Right lobe of liver (tissue), 4 donors: ENCODE results near the gene CIAO1.
A peak's percentile ranks its signal among the peaks of the same experiment; 100 is the strongest.

ENCODE experiments used
- CTCF ChIP-seq, 4 donors: fragments of 200-600 bp in 3 of 4; fragments of 450-650 bp in 1 of 4; IDR thresholded peaks; one replicate each; pipeline versions ENCODE4 v1.5.1 to v1.8.0; 2016 to 2022; ENCODE audit warnings: antibody characterized with exemption in 4 of 4, mild to moderate bottlenecking in 2 of 4
- POLR2A ChIP-seq: fragments of 450-650 bp; IDR thresholded peaks from one replicate; pipeline ENCODE4 v1.6.1; 2017; ENCODE audit warnings: antibody characterized with exemption, mild to moderate bottlenecking
- donor health status: DM: no; HTN: no; CAD: no.
- donor health status: DM: no; HTN: no; CAD: no.
- donor health status: DM: no; HTN: yes; CAD: no.

- peak in 2 of 4 donors; percentile 14 to 23 for TF ChIP-seq CTCF (IDR thresholded peaks at IDR 0.05)
- TF ChIP-seq POLR2A = no peak
Measured at GRCh38 chr2:96264656-96265348, 1.2 kb upstream of the CIAO1 start.
